Measurements from ENCODE around the gene SLK.

DNA sequence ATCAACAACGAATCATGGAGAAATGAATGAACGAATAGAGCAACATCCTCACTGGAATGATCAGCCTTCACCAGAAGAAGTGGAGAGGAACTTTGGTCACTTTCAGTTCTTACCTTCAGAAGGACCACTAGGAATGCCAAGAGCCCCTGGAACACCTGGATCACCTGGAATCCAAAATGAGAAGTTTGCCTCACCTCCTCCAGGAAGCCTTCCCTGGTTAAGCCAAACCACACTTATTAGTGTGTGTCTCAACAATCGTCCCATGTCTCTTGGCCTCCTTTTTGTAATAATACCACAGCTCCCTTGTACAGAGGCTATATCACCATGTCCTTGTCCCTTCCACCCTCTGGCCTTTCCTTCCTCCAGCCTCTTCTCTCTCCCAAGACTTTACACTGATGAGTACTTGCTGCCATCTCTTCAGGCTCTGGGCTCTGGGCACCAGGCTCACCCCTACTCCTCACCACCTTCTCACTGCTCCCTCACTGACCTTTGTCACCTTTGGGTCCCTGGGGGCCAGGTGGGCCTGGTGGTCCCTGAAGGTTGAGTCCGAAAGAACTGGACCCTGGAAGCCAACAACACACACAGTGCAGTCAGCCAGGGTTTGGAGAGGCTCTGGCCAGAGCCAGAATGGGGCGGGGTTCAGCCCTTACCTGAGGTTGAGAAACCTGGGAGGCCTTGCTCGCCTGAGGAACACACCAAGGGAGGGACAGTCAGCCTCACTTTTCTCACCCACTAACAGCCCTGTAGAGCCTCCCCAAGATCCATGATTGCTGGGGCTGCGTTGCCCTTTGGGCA, 72.2 kb downstream of the SLK start:
- TF ChIP-seq, protein P1, sequence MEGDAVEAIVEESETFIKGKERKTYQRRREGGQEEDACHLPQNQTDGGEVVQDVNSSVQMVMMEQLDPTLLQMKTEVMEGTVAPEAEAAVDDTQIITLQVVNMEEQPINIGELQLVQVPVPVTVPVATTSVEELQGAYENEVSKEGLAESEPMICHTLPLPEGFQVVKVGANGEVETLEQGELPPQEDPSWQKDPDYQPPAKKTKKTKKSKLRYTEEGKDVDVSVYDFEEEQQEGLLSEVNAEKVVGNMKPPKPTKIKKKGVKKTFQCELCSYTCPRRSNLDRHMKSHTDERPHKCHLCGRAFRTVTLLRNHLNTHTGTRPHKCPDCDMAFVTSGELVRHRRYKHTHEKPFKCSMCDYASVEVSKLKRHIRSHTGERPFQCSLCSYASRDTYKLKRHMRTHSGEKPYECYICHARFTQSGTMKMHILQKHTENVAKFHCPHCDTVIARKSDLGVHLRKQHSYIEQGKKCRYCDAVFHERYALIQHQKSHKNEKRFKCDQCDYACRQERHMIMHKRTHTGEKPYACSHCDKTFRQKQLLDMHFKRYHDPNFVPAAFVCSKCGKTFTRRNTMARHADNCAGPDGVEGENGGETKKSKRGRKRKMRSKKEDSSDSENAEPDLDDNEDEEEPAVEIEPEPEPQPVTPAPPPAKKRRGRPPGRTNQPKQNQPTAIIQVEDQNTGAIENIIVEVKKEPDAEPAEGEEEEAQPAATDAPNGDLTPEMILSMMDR (IDR thresholded peaks at IDR 0.05), result no peak
- no peak for TF ChIP-seq EZH2phosphoT487 (IDR thresholded peaks at IDR 0.05)

All from neural progenitor cell (in vitro differentiated cells).